ES-I3 (cell line): ENCODE measurements around the gene DAZAP1.
A peak's percentile ranks its signal among the peaks of the same experiment; 100 is the strongest.

ENCODE experiments used
- H3K36me3 ChIP-seq: 2 replicates; pipeline ENCODE4 v1.6.1; 2013; ENCODE audit warnings: mild to moderate bottlenecking, low read length, control low read depth, moderate library complexity; ENCODE audit not compliant: insufficient read depth
- H3K4me1 ChIP-seq: 2 replicates; pipeline ENCODE4 v1.6.1; 2013; ENCODE audit warnings: mild to moderate bottlenecking, control low read depth, low read length; ENCODE audit not compliant: insufficient read depth
- H3K9ac ChIP-seq: 2 replicates; pipeline ENCODE4 v1.6.1; 2013; ENCODE audit warnings: low read depth, mild to moderate bottlenecking, low read length, moderate library complexity
- H3K9me3 ChIP-seq: 2 replicates; pipeline ENCODE4 v1.6.1; 2013; ENCODE audit warnings: mild to moderate bottlenecking, low read length, moderate library complexity; ENCODE audit not compliant: control insufficient read depth, insufficient read depth

Gene DAZAP1

GRCh38 chr19:1465191-1466016 lies 58.0 kb downstream of the DAZAP1 start:
- Histone ChIP-seq H3K4me1 (no peaks in the 10 kb centered on the region; the same call in 1 of the 2 replicates), H3K9ac (no peak overlapping the region; the same call in 1 of the 2 replicates), H3K9me3 (no peaks in the 10 kb centered on the region), H3K36me3 (no peaks in the 10 kb centered on the region)

GRCh38 chr19:1466018-1466460 lies 58.7 kb downstream of the DAZAP1 start:
- Histone ChIP-seq H3K36me3 (no peaks in the 10 kb centered on the region), H3K9me3 (no peaks in the 10 kb centered on the region), H3K9ac (no peak overlapping the region), H3K4me1 (no peaks in the 10 kb centered on the region; the same call in 1 of the 2 replicates)

- Histone ChIP-seq H3K4me1 (no peaks in the 10 kb centered on the region; the same call in 1 of the 2 replicates), H3K36me3 (no peaks in the 10 kb centered on the region), H3K9me3 (no peaks in the 10 kb centered on the region), H3K9ac (no peak overlapping the region; the same call in 1 of the 2 replicates)
These were observed 59.3 kb downstream of the DAZAP1 start for GRCh38 chr19:1466461-1467214.

GRCh38 chr19:1467215-1467489 lies 59.8 kb downstream of the DAZAP1 start:
- H3K9me3 ChIP-seq, result no peaks in the 10 kb centered on the region
- no peaks in the 10 kb centered on the region; the same call in 1 of the 2 replicates for H3K4me1 ChIP-seq
- H3K36me3 ChIP-seq, result no peaks in the 10 kb centered on the region
- H3K9ac ChIP-seq, result no peak overlapping the region

- H3K9ac ChIP-seq, result no peak overlapping the region
- H3K4me1 ChIP-seq, result no peaks in the 10 kb centered on the region; the same call in 1 of the 2 replicates
- no peaks in the 10 kb centered on the region for H3K9me3 ChIP-seq
- H3K36me3 ChIP-seq, result no peaks in the 10 kb centered on the region
These were observed 60.3 kb downstream of the DAZAP1 start for GRCh38 chr19:1467490-1468273.

- no peaks in the 10 kb centered on the region for H3K36me3 ChIP-seq
- no peak overlapping the region for H3K9ac ChIP-seq
- no peaks in the 10 kb centered on the region; the same call in 1 of the 2 replicates for H3K4me1 ChIP-seq
- H3K9me3 ChIP-seq, result no peaks in the 10 kb centered on the region
These were observed 61.0 kb downstream of the DAZAP1 start for GRCh38 chr19:1468274-1468820.

GRCh38 chr19:1468821-1469254 lies 61.5 kb downstream of the DAZAP1 start:
- Histone ChIP-seq H3K36me3 (no peaks in the 10 kb centered on the region), H3K4me1 (no peaks in the 10 kb centered on the region; the same call in 1 of the 2 replicates), H3K9ac (peak overlapping the region; percentile 15; the same call in 1 of the 2 replicates), H3K9me3 (no peaks in the 10 kb centered on the region)

GRCh38 chr19:1469255-1470054 lies 62.1 kb downstream of the DAZAP1 start:
- no peaks in the 10 kb centered on the region for H3K9me3 ChIP-seq
- no peaks in the 10 kb centered on the region for H3K36me3 ChIP-seq
- peak overlapping the region; percentile 46 for H3K9ac ChIP-seq
- H3K4me1 ChIP-seq, result no peaks in the 10 kb centered on the region; the same call in 1 of the 2 replicates

- H3K9ac ChIP-seq, result peak overlapping the region; percentile 46
- no peaks in the 10 kb centered on the region; the same call in 1 of the 2 replicates for H3K4me1 ChIP-seq
- H3K36me3 ChIP-seq, result no peaks in the 10 kb centered on the region
- no peaks in the 10 kb centered on the region for H3K9me3 ChIP-seq
These were observed 62.6 kb downstream of the DAZAP1 start for GRCh38 chr19:1470055-1470304.

GRCh38 chr19:1470305-1471009 lies 63.1 kb downstream of the DAZAP1 start:
- H3K4me1 ChIP-seq, result no peaks in the 10 kb centered on the region; the same call in 1 of the 2 replicates
- H3K36me3 ChIP-seq, result no peaks in the 10 kb centered on the region
- no peaks in the 10 kb centered on the region for H3K9me3 ChIP-seq
- H3K9ac ChIP-seq, result peak overlapping the region; percentile 46

- Histone ChIP-seq H3K4me1 (no peaks in the 10 kb centered on the region; the same call in 1 of the 2 replicates), H3K9ac (peak overlapping the region; percentile 46; the same call in 1 of the 2 replicates), H3K9me3 (no peaks in the 10 kb centered on the region), H3K36me3 (no peaks in the 10 kb centered on the region)
These were observed 63.7 kb downstream of the DAZAP1 start for GRCh38 chr19:1471010-1471514.

- H3K9ac ChIP-seq, result no peak overlapping the region; the same call in 1 of the 2 replicates
- H3K36me3 ChIP-seq, result no peaks in the 10 kb centered on the region
- no peaks in the 10 kb centered on the region; the same call in 1 of the 2 replicates for H3K4me1 ChIP-seq
- no peaks in the 10 kb centered on the region for H3K9me3 ChIP-seq
These were observed 64.3 kb downstream of the DAZAP1 start for GRCh38 chr19:1471515-1472160.
